HEK293 (cell line): ENCODE measurements around the gene RNASEH2A.

Source experiments
- BCL6B ChIP-seq: fragments of 450-650 bp; formaldehyde crosslinking; IDR thresholded peaks from 2 replicates; pipeline ENCODE4 v1.5.1; 2017; ENCODE audit warnings: missing biosample characterization, missing genetic modification characterization
- GLI2 ChIP-seq: fragments of 450-650 bp; formaldehyde crosslinking; IDR thresholded peaks from 2 replicates; pipeline ENCODE4; 2017; ENCODE audit warnings: missing biosample characterization, missing genetic modification characterization, low read depth, borderline replicate concordance
- PRDM1 ChIP-seq: fragments of 450-650 bp; formaldehyde crosslinking; IDR thresholded peaks from 2 replicates; pipeline ENCODE4; 2016; ENCODE audit warnings: missing biosample characterization, missing genetic modification characterization
- RBAK ChIP-seq: fragments of 450-650 bp; formaldehyde crosslinking; IDR thresholded peaks from 2 replicates; pipeline ENCODE4 v1.5.1; 2016; ENCODE audit warnings: missing biosample characterization, missing genetic modification characterization
- ZFP3 ChIP-seq: fragments of 450-650 bp; formaldehyde crosslinking; IDR thresholded peaks from 2 replicates; pipeline ENCODE4 v1.5.1; 2016; ENCODE audit warnings: low read depth, missing biosample characterization, missing genetic modification characterization
- ZFP41 ChIP-seq: fragments of 450-650 bp; formaldehyde crosslinking; IDR thresholded peaks from 2 replicates; pipeline ENCODE4 v1.5.1; 2016; ENCODE audit warnings: missing biosample characterization, missing genetic modification characterization, borderline replicate concordance
- ZNF175 ChIP-seq: fragments of 450-650 bp; formaldehyde crosslinking; IDR thresholded peaks from 2 replicates; pipeline ENCODE4 v1.5.1; 2016; ENCODE audit warnings: missing biosample characterization, missing genetic modification characterization
- ZNF19 ChIP-seq: fragments of 450-650 bp; formaldehyde crosslinking; IDR thresholded peaks from 2 replicates; pipeline ENCODE4; 2016; ENCODE audit warnings: missing biosample characterization, missing genetic modification characterization, low read depth
- ZNF214 ChIP-seq: fragments of 450-650 bp; formaldehyde crosslinking; IDR thresholded peaks from 2 replicates; pipeline ENCODE4 v1.5.1; 2017; ENCODE audit warnings: missing biosample characterization, mild to moderate bottlenecking, missing genetic modification characterization, borderline replicate concordance
- ZNF473 ChIP-seq: fragments of 450-650 bp; formaldehyde crosslinking; IDR thresholded peaks from 2 replicates; pipeline ENCODE4 v1.5.1; 2017; ENCODE audit warnings: missing biosample characterization, missing genetic modification characterization
- ZNF48 ChIP-seq: fragments of 450-650 bp; formaldehyde crosslinking; IDR thresholded peaks from 2 replicates; pipeline ENCODE4 v1.5.1; 2016; ENCODE audit warnings: missing biosample characterization, missing genetic modification characterization
- ZNF501 ChIP-seq: fragments of 450-650 bp; formaldehyde crosslinking; IDR thresholded peaks from 2 replicates; pipeline ENCODE4 v1.5.1; 2016; ENCODE audit warnings: missing biosample characterization, missing genetic modification characterization
- ZNF514 ChIP-seq: fragments of 450-650 bp; formaldehyde crosslinking; IDR thresholded peaks from 2 replicates; pipeline ENCODE4 v1.5.1; 2016; ENCODE audit warnings: missing biosample characterization, missing genetic modification characterization
- ZNF629 ChIP-seq: fragments of 450-650 bp; formaldehyde crosslinking; IDR thresholded peaks from 2 replicates; pipeline ENCODE4 v1.5.1; 2017; ENCODE audit warnings: missing biosample characterization, missing genetic modification characterization
- ZNF664 ChIP-seq: fragments of 450-650 bp; formaldehyde crosslinking; IDR thresholded peaks from 2 replicates; pipeline ENCODE4 v1.5.1; 2016; ENCODE audit warnings: missing biosample characterization, missing genetic modification characterization
- ZNF707 ChIP-seq: fragments of 450-650 bp; formaldehyde crosslinking; IDR thresholded peaks from 2 replicates; pipeline ENCODE4 v1.5.1; 2016; ENCODE audit warnings: missing biosample characterization, missing genetic modification characterization
- ZNF747 ChIP-seq: fragments of 450-650 bp; formaldehyde crosslinking; IDR thresholded peaks from 2 replicates; pipeline ENCODE4 v1.5.1; 2016; ENCODE audit warnings: missing biosample characterization, missing genetic modification characterization
- TF ChIP-seq, protein P1 (sequence below): fragments of 450-650 bp; formaldehyde crosslinking; IDR thresholded peaks from 2 replicates; pipeline ENCODE4 v1.5.0; 2017; ENCODE audit warnings: missing biosample characterization, missing genetic modification characterization, borderline replicate concordance
- TF ChIP-seq, protein P2 (sequence below): fragments of 450-650 bp; formaldehyde crosslinking; IDR thresholded peaks from 2 replicates; pipeline ENCODE4 v1.5.1; 2016; ENCODE audit warnings: missing biosample characterization, missing genetic modification characterization
- TF ChIP-seq, protein P3 (sequence below): fragments of 450-650 bp; formaldehyde crosslinking; IDR thresholded peaks from 2 replicates; pipeline ENCODE4 v1.5.1; 2016; ENCODE audit warnings: missing biosample characterization, missing genetic modification characterization
- TF ChIP-seq, protein P4 (sequence below): fragments of 450-650 bp; formaldehyde crosslinking; IDR thresholded peaks from 2 replicates; pipeline ENCODE4 v1.5.1; 2016; ENCODE audit warnings: missing biosample characterization, missing genetic modification characterization
- TF ChIP-seq, protein P5 (sequence below): fragments of 450-650 bp; formaldehyde crosslinking; IDR thresholded peaks from 2 replicates; pipeline ENCODE4 v1.5.1; 2016; ENCODE audit warnings: missing biosample characterization, missing genetic modification characterization
- TF ChIP-seq, protein P6 (sequence below): fragments of 450-650 bp; formaldehyde crosslinking; IDR thresholded peaks from 2 replicates; pipeline ENCODE4 v1.5.1; 2016; ENCODE audit warnings: missing biosample characterization, missing genetic modification characterization

RNASEH2A gene

GRCh38 chr19:12840091-12841079, 34.0 kb downstream of the RNASEH2A start (continued):
- TF ChIP-seq ZNF664 (tag by site-specific recombination), result no peak
- no peak for TF ChIP-seq GLI2
- TF ChIP-seq PRDM1 (tag by site-specific recombination), result no peak
- no peak for TF ChIP-seq ZNF214 (tag by site-specific recombination)
- TF ChIP-seq, protein P1, sequence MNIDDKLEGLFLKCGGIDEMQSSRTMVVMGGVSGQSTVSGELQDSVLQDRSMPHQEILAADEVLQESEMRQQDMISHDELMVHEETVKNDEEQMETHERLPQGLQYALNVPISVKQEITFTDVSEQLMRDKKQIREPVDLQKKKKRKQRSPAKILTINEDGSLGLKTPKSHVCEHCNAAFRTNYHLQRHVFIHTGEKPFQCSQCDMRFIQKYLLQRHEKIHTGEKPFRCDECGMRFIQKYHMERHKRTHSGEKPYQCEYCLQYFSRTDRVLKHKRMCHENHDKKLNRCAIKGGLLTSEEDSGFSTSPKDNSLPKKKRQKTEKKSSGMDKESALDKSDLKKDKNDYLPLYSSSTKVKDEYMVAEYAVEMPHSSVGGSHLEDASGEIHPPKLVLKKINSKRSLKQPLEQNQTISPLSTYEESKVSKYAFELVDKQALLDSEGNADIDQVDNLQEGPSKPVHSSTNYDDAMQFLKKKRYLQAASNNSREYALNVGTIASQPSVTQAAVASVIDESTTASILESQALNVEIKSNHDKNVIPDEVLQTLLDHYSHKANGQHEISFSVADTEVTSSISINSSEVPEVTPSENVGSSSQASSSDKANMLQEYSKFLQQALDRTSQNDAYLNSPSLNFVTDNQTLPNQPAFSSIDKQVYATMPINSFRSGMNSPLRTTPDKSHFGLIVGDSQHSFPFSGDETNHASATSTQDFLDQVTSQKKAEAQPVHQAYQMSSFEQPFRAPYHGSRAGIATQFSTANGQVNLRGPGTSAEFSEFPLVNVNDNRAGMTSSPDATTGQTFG (tag by site-specific recombination), result no peak
- no peak for TF ChIP-seq BCL6B (tag by site-specific recombination)
- TF ChIP-seq ZNF501 (tag by site-specific recombination), result no peak
- no peak for TF ChIP-seq ZNF514 (tag by site-specific recombination)
- TF ChIP-seq, protein P2, sequence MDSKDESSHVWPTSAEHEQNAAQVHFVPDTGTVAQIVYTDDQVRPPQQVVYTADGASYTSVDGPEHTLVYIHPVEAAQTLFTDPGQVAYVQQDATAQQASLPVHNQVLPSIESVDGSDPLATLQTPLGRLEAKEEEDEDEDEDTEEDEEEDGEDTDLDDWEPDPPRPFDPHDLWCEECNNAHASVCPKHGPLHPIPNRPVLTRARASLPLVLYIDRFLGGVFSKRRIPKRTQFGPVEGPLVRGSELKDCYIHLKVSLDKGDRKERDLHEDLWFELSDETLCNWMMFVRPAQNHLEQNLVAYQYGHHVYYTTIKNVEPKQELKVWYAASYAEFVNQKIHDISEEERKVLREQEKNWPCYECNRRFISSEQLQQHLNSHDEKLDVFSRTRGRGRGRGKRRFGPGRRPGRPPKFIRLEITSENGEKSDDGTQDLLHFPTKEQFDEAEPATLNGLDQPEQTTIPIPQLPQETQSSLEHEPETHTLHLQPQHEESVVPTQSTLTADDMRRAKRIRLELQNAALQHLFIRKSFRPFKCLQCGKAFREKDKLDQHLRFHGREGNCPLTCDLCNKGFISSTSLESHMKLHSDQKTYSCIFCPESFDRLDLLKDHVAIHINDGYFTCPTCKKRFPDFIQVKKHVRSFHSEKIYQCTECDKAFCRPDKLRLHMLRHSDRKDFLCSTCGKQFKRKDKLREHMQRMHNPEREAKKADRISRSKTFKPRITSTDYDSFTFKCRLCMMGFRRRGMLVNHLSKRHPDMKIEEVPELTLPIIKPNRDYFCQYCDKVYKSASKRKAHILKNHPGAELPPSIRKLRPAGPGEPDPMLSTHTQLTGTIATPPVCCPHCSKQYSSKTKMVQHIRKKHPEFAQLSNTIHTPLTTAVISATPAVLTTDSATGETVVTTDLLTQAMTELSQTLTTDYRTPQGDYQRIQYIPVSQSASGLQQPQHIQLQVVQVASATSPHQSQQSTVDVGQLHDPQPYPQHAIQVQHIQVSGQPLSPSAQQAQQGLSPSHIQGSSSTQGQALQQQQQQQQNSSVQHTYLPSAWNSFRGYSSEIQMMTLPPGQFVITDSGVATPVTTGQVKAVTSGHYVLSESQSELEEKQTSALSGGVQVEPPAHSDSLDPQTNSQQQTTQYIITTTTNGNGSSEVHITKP (tag by site-specific recombination), result peak; percentile 19; the same call in 1 of the 2 replicates
- TF ChIP-seq RBAK (tag by site-specific recombination), result no peak
- TF ChIP-seq ZNF747 (tag by site-specific recombination), result no peak
- TF ChIP-seq, protein P3, sequence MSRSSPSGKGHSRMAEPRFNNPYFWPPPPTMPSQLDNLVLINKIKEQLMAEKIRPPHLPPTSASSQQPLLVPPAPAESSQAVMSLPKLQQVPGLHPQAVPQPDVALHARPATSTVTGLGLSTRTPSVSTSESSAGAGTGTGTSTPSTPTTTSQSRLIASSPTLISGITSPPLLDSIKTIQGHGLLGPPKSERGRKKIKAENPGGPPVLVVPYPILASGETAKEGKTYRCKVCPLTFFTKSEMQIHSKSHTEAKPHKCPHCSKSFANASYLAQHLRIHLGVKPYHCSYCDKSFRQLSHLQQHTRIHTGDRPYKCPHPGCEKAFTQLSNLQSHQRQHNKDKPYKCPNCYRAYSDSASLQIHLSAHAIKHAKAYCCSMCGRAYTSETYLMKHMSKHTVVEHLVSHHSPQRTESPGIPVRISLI (tag by site-specific recombination), result no peak
- no peak for TF ChIP-seq ZNF707 (tag by site-specific recombination)
- TF ChIP-seq ZFP3 (tag by site-specific recombination), result no peak
- no peak for TF ChIP-seq ZFP41 (tag by site-specific recombination)
- TF ChIP-seq, protein P4, sequence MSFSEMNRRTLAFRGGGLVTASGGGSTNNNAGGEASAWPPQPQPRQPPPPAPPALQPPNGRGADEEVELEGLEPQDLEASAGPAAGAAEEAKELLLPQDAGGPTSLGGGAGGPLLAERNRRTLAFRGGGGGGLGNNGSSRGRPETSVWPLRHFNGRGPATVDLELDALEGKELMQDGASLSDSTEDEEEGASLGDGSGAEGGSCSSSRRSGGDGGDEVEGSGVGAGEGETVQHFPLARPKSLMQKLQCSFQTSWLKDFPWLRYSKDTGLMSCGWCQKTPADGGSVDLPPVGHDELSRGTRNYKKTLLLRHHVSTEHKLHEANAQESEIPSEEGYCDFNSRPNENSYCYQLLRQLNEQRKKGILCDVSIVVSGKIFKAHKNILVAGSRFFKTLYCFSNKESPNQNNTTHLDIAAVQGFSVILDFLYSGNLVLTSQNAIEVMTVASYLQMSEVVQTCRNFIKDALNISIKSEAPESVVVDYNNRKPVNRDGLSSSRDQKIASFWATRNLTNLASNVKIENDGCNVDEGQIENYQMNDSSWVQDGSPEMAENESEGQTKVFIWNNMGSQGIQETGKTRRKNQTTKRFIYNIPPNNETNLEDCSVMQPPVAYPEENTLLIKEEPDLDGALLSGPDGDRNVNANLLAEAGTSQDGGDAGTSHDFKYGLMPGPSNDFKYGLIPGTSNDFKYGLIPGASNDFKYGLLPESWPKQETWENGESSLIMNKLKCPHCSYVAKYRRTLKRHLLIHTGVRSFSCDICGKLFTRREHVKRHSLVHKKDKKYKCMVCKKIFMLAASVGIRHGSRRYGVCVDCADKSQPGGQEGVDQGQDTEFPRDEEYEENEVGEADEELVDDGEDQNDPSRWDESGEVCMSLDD (tag by site-specific recombination), result no peak
- TF ChIP-seq, protein P5, sequence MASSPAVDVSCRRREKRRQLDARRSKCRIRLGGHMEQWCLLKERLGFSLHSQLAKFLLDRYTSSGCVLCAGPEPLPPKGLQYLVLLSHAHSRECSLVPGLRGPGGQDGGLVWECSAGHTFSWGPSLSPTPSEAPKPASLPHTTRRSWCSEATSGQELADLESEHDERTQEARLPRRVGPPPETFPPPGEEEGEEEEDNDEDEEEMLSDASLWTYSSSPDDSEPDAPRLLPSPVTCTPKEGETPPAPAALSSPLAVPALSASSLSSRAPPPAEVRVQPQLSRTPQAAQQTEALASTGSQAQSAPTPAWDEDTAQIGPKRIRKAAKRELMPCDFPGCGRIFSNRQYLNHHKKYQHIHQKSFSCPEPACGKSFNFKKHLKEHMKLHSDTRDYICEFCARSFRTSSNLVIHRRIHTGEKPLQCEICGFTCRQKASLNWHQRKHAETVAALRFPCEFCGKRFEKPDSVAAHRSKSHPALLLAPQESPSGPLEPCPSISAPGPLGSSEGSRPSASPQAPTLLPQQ (tag by site-specific recombination), result no peak
- no peak for TF ChIP-seq ZNF629
- no peak for TF ChIP-seq ZNF48 (tag by site-specific recombination)
- TF ChIP-seq, protein P6, sequence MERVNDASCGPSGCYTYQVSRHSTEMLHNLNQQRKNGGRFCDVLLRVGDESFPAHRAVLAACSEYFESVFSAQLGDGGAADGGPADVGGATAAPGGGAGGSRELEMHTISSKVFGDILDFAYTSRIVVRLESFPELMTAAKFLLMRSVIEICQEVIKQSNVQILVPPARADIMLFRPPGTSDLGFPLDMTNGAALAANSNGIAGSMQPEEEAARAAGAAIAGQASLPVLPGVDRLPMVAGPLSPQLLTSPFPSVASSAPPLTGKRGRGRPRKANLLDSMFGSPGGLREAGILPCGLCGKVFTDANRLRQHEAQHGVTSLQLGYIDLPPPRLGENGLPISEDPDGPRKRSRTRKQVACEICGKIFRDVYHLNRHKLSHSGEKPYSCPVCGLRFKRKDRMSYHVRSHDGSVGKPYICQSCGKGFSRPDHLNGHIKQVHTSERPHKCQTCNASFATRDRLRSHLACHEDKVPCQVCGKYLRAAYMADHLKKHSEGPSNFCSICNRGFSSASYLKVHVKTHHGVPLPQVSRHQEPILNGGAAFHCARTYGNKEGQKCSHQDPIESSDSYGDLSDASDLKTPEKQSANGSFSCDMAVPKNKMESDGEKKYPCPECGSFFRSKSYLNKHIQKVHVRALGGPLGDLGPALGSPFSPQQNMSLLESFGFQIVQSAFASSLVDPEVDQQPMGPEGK, result 0 out of 2 replicates have a peak, but pooled peaks have one; percentile 36
- no peak for TF ChIP-seq ZNF175 (tag by site-specific recombination)
- no peak for TF ChIP-seq ZNF473 (tag by site-specific recombination)
- no peak for TF ChIP-seq ZNF19 (tag by site-specific recombination)
